Esophagus muscularis mucosa (tissue), 3 donors: ENCODE measurements around the gene ADA.

Experiments used
- CTCF ChIP-seq, 3 experiments: fragments of 200-600 bp in 2 of 3; fragments of 450-650 bp in 1 of 3; sonication (generic) in 2 of 3; IDR thresholded peaks; one replicate each; pipeline ENCODE4 v1.5.1; 2017 to 2019; ENCODE audit warnings: antibody characterized with exemption in 3 of 3, mild to moderate bottlenecking in 2 of 3, moderate library complexity in 1 of 3
- POLR2A ChIP-seq: fragments of 450-650 bp; IDR thresholded peaks from one replicate; pipeline ENCODE4 v1.6.1; 2017; ENCODE audit warnings: antibody characterized with exemption, moderate library complexity, mild to moderate bottlenecking, low read depth

DNA sequence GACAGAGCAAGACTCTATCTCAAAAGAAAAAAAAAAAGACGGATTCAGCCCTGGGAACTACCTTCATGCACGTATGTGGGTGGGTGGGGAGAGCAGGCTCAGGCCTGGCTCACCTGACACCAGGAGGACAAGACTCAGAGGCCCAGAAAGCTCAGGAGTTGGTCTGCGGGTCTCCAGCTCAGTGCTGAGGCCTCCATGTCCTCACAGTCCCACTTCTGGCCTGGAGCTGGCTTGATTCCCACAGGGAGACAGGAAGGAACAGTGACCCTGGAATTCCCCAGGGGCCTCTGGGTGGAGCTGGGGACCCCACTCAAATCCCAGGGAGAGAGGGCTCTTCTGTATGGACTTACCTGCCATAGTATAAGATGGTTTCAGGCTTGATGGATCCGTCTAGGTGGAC is 15.6 kb downstream of the ADA start:
- no peak for TF ChIP-seq CTCF (IDR thresholded peaks at IDR 0.05)
- no peak for TF ChIP-seq POLR2A
